ENCODE results near the gene NKAP.

GRCh38 chrX:119916310-119916709 is 27.2 kb downstream of the NKAP start:
- TF ChIP-seq CTCF (IDR thresholded peaks at IDR 0.05) (no peak), POLR2A (IDR thresholded peaks at IDR 0.05) (no peak)
